CD8-positive, alpha-beta memory T cell (primary cell): ENCODE data around the gene HLA-F. TPM values are rescaled to one million over a fixed set of nuclear protein-coding genes. Genes with fewer than 3 reads are reported as not detected.

Experiments used
- CTCF ChIA-PET: fragments of 350-600 bp; sonication (Branson Sonifier 250); formaldehyde crosslinking; loops from one replicate; lab custom pipeline; 2021; ENCODE audit warnings: antibody characterized with exemption; lab: Charles Lee
- POLR2A ChIA-PET: fragments of 350-600 bp; sonication (Branson Sonifier 250); formaldehyde crosslinking; loops from one replicate; lab custom pipeline; 2021; ENCODE audit warnings: antibody characterized with exemption; lab: Charles Lee
- DNase-seq, 5 donors: peaks; one replicate each; pipeline versions ENCODE4 v3.0.0 to v3.0.0-alpha.2; 2020 to 2022; ENCODE audit warnings: mixed read lengths in 1 of 5
- H3K27ac ChIP-seq: one replicate; pipeline ENCODE4 v1.7.0; 2013; ENCODE audit warnings: low read depth, mild to moderate bottlenecking, low read length, moderate library complexity
- H3K27me3 ChIP-seq: 2 replicates; pipeline ENCODE4 v1.7.0; 2013; ENCODE audit warnings: low read length, mild to moderate bottlenecking; ENCODE audit not compliant: insufficient read depth, poor library complexity, severe bottlenecking
- H3K36me3 ChIP-seq: 2 replicates; pipeline ENCODE4 v1.7.0; 2013; ENCODE audit warnings: mild to moderate bottlenecking, low read length, moderate library complexity; ENCODE audit not compliant: insufficient read depth
- H3K4me1 ChIP-seq: 2 replicates; pipeline ENCODE4 v1.7.0; 2013; ENCODE audit warnings: mild to moderate bottlenecking, low read length, moderate library complexity; ENCODE audit not compliant: insufficient read depth
- H3K4me3 ChIP-seq: 2 replicates; pipeline ENCODE4 v1.7.0; 2013; ENCODE audit warnings: mild to moderate bottlenecking, low read length
- H3K9me3 ChIP-seq: 2 replicates; pipeline ENCODE4 v1.7.0; 2013; ENCODE audit warnings: mild to moderate bottlenecking, low read length
- H3K27ac Mint-ChIP-seq, 8 donors: one replicate each; pipeline ENCODE4 v1.8.0; 2020 to 2021; ENCODE audit warnings: mixed read lengths in 8 of 8, mild to moderate bottlenecking in 6 of 8, inconsistent platforms in 3 of 8, moderate library complexity in 3 of 8
- H3K27me3 Mint-ChIP-seq, 2 donors: one replicate each; pipeline ENCODE4 v1.8.0; 2020 to 2021; ENCODE audit warnings: mixed read lengths in 2 of 2, mild to moderate bottlenecking in 1 of 2, moderate library complexity in 1 of 2
- H3K36me3 Mint-ChIP-seq, 3 donors: one replicate each; pipeline ENCODE4 v1.8.0; 2020 to 2021; ENCODE audit warnings: mixed read lengths in 3 of 3, inconsistent platforms in 1 of 3, mild to moderate bottlenecking in 1 of 3
- H3K4me1 Mint-ChIP-seq, 3 donors: one replicate each; pipeline ENCODE4 v1.8.0; 2020 to 2021; ENCODE audit warnings: mixed read lengths in 3 of 3, inconsistent platforms in 1 of 3, mild to moderate bottlenecking in 1 of 3
- H3K4me3 Mint-ChIP-seq, 7 donors: one replicate each; pipeline ENCODE4 v1.8.0; 2020 to 2021; ENCODE audit warnings: mixed read lengths in 7 of 7, mild to moderate bottlenecking in 6 of 7, moderate library complexity in 4 of 7, inconsistent platforms in 2 of 7
- H3K9me3 Mint-ChIP-seq, 5 donors: one replicate each; pipeline ENCODE4 v1.8.0; 2020 to 2022; ENCODE audit warnings: mixed read lengths in 5 of 5, mild to moderate bottlenecking in 3 of 5, moderate library complexity in 2 of 5, inconsistent platforms in 1 of 5
- polyA plus RNA-seq: library from polyadenylated mRNA; unstranded; fragments of 300-500 nt; fragmentation: Illumina TruSeq; gene quantifications from one replicate; pipeline ENCODE4 v1.2.3, GENCODE V29; 2021
- total RNA-seq, 2 experiments: library from RNA; stranded (reverse); gene quantifications; one replicate each; pipeline ENCODE4 v1.2.3, GENCODE V29; 2021

Gene HLA-F
- total and polyA plus RNA-seq, 3 experiments from 2014 or later = 222 to 500 (median 242) TPM

- POLR2A ChIA-PET = no interaction called here
- Mint-ChIP-seq H3K27me3 (peaks cover 18 to 34% of the 10 kb centered on the region in 2 donors), H3K9me3 (no peaks in the 10 kb centered on the region), H3K36me3 (no peaks in the 10 kb centered on the region), H3K4me1 (peaks cover 30 to 57% (median 51%) of the 10 kb centered on the region in 3 donors), H3K4me3 (peak overlapping the region in 4 of 7 donors; percentile 4 to 72 (median 50)), H3K27ac (peak overlapping the region in 7 of 8 donors; percentile 30 to 81 (median 70))
- Histone ChIP-seq H3K4me1 (peaks cover 45% of the 10 kb centered on the region), H3K27ac (no peak overlapping the region), H3K9me3 (no peaks in the 10 kb centered on the region), H3K4me3 (no peak overlapping the region), H3K36me3 (no peaks in the 10 kb centered on the region), H3K27me3 (no peaks in the 10 kb centered on the region)
- peak in 1 of 5 donors; percentile 52 for DNase-seq
- CTCF ChIA-PET = interaction anchor here (1.0 to 5.7 kb wide), 9 partner anchors 11 to 129 kb away, joined by 3 to 56 read pairs (median 4); partner anchors contain the start of gene ZFP57
Measured at GRCh38 chr6:29705389-29706231, 17.6 kb upstream of the HLA-F start.

GRCh38 chr6:29708432-29709179, 14.6 kb upstream of the HLA-F start:
- Mint-ChIP-seq H3K9me3 (no peaks in the 10 kb centered on the region), H3K4me3 (peak overlapping the region; percentile 60 to 89 (median 80)), H3K4me1 (peaks cover 43 to 80% (median 76%) of the 10 kb centered on the region in 3 donors), H3K27ac (peak overlapping the region; percentile 51 to 95 (median 88)), H3K36me3 (no peaks in the 10 kb centered on the region), H3K27me3 (peaks cover 9 to 10% of the 10 kb centered on the region in 2 donors)
- Histone ChIP-seq H3K36me3 (no peaks in the 10 kb centered on the region), H3K27ac (peak overlapping the region; percentile 5), H3K27me3 (no peaks in the 10 kb centered on the region), H3K4me1 (peaks cover 70% of the 10 kb centered on the region), H3K4me3 (peak overlapping the region; percentile 72), H3K9me3 (no peaks in the 10 kb centered on the region)
- peak; percentile 49 to 93 (median 82) for DNase-seq
- CTCF ChIA-PET = interaction anchor here (1.1 to 5.7 kb wide), 12 partner anchors 14 to 127 kb away, joined by 3 to 56 read pairs (median 4); partner anchors contain the start of gene HLA-F
- POLR2A ChIA-PET = interaction anchor here (0.6 to 1.6 kb wide), 9 partner anchors 14 to 258 kb away, joined by 3 to 11 read pairs (median 5); no protein-coding TSS in a partner anchor

GRCh38 chr6:29709188-29709587, 14.0 kb upstream of the HLA-F start:
- Mint-ChIP-seq H3K9me3 (no peaks in the 10 kb centered on the region), H3K27ac (peak overlapping the region; percentile 51 to 95 (median 88)), H3K27me3 (peaks cover 3 to 5% of the 10 kb centered on the region in 2 donors), H3K4me1 (peaks cover 43 to 80% (median 76%) of the 10 kb centered on the region in 3 donors), H3K36me3 (no peaks in the 10 kb centered on the region), H3K4me3 (peak overlapping the region; percentile 60 to 89 (median 80))
- DNase-seq = no peak
- Histone ChIP-seq H3K27ac (no peak overlapping the region), H3K36me3 (no peaks in the 10 kb centered on the region), H3K4me3 (peak overlapping the region; percentile 72), H3K27me3 (no peaks in the 10 kb centered on the region), H3K9me3 (no peaks in the 10 kb centered on the region), H3K4me1 (peaks cover 70% of the 10 kb centered on the region)
- ChIA-PET POLR2A (interaction anchor here (0.6 to 1.6 kb wide), 5 partner anchors 17 to 59 kb away, joined by 3 to 10 read pairs (median 8); no protein-coding TSS in a partner anchor), CTCF (interaction anchor here (1.1 to 5.7 kb wide), 10 partner anchors 13 to 125 kb away, joined by 3 to 56 read pairs (median 4); partner anchors contain the start of gene HLA-F)

GRCh38 chr6:29710281-29710941, 12.8 kb upstream of the HLA-F start:
- H3K4me3 Mint-ChIP-seq = peak overlapping the region in 6 of 7 donors; percentile 44 to 71 (median 50)
- ChIA-PET CTCF (interaction anchor here (1.0 to 3.0 kb wide), 6 partner anchors 11 to 124 kb away, joined by 3 to 13 read pairs (median 3); partner anchors contain the start of gene HLA-F), POLR2A (no interaction called here)
- H3K9me3 Mint-ChIP-seq = no peaks in the 10 kb centered on the region
- no peak overlapping the region for H3K27ac ChIP-seq
- peak overlapping the region; percentile 6 for H3K4me3 ChIP-seq
- H3K36me3 ChIP-seq = no peaks in the 10 kb centered on the region
- peak overlapping the region in 6 of 8 donors; percentile 48 to 87 (median 74) for H3K27ac Mint-ChIP-seq
- H3K4me1 ChIP-seq = peaks cover 70% of the 10 kb centered on the region
- no peaks in the 10 kb centered on the region for H3K9me3 ChIP-seq
- no peaks in the 10 kb centered on the region for H3K27me3 ChIP-seq
- H3K4me1 Mint-ChIP-seq = peaks cover 43 to 80% (median 79%) of the 10 kb centered on the region in 3 donors
- H3K36me3 Mint-ChIP-seq = no peaks in the 10 kb centered on the region
- peaks cover 0 to 5% of the 10 kb centered on the region in 2 donors for H3K27me3 Mint-ChIP-seq
- no peak for DNase-seq

- Histone ChIP-seq H3K27ac (no peak overlapping the region), H3K36me3 (peaks cover 19% of the 10 kb centered on the region), H3K9me3 (no peaks in the 10 kb centered on the region), H3K4me1 (peaks cover 33% of the 10 kb centered on the region), H3K4me3 (no peak overlapping the region), H3K27me3 (no peaks in the 10 kb centered on the region)
- Mint-ChIP-seq H3K27me3 (peaks cover 0 to 10% of the 10 kb centered on the region in 2 donors), H3K27ac (peak overlapping the region in 1 of 8 donors; percentile 98), H3K9me3 (no peaks in the 10 kb centered on the region), H3K4me3 (peak overlapping the region in 1 of 7 donors; percentile 81), H3K4me1 (peaks cover 29 to 30% (median 29%) of the 10 kb centered on the region in 3 donors), H3K36me3 (peaks cover 9 to 30% (median 17%) of the 10 kb centered on the region in 3 donors)
- CTCF ChIA-PET = interaction anchor here (1.5 to 1.9 kb wide), 2 partner anchors 10 to 18 kb away, joined by 3 to 4 read pairs; no protein-coding TSS in a partner anchor
- DNase-seq = peak in 2 of 5 donors; percentile 46 to 59
- POLR2A ChIA-PET = interaction anchor here (0.7 kb wide), 1 partner anchor 22 kb away, joined by 5 read pairs; no protein-coding TSS in a partner anchor
Measured at GRCh38 chr6:29720863-29721262, 2.4 kb upstream of the HLA-F start.

GRCh38 chr6:29723666-29724588, 693 bp downstream of the HLA-F start:
- Histone ChIP-seq H3K4me3 (peak overlapping the region; percentile 97), H3K9me3 (no peaks in the 10 kb centered on the region), H3K4me1 (peaks cover 53% of the 10 kb centered on the region), H3K36me3 (peaks cover 32% of the 10 kb centered on the region), H3K27me3 (no peaks in the 10 kb centered on the region), H3K27ac (peak overlapping the region; percentile 96)
- peaks cover 21 to 61% (median 22%) of the 10 kb centered on the region in 3 donors for H3K36me3 Mint-ChIP-seq
- peak overlapping the region; percentile 94 to 97 (median 97) for H3K4me3 Mint-ChIP-seq
- H3K27me3 Mint-ChIP-seq = peaks cover 0 to 10% of the 10 kb centered on the region in 2 donors
- H3K9me3 Mint-ChIP-seq = no peaks in the 10 kb centered on the region
- H3K4me1 Mint-ChIP-seq = peaks cover 57 to 61% (median 60%) of the 10 kb centered on the region in 3 donors
- peak; percentile 58 to 86 (median 73) for DNase-seq
- H3K27ac Mint-ChIP-seq = peak overlapping the region; percentile 95 to 100 (median 98)
- ChIA-PET POLR2A (no interaction called here), CTCF (no interaction called here)
